ENCODE results near the gene CDC34. TPM values are rescaled to one million over a fixed set of nuclear protein-coding genes. Genes with fewer than 3 reads are reported as not detected.

CDC34 gene
- total RNA-seq, 2 experiments from 2014 or later = 38.5 to 43.4 TPM

DNA sequence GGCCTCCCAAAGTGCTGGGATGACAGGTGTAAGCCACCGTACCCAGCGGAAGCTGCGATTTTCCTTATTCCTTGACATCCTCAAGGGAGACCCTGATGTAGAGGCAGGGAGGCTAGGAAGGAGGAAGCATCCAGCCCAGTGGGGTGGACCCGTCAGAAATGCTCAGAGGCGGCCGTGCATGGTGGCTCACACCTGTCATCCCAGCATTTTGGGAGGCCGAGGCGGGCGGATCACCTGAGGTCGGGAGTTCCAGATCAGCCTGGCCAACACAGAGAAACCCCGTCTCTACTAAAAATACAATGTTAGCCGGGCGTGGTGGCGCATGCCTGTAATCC lies 23.9 kb downstream of the CDC34 start:
- no peaks in the 10 kb centered on the region for H3K27me3 ChIP-seq (ENCODE audit: control insufficient read depth in 1 of 2, insufficient read depth in 2 of 2, low read length in 2 of 2)
- Mint-ChIP-seq H3K4me1 (ENCODE audit: low read depth) (no peaks in the 10 kb centered on the region), H3K9me3 (no peaks in the 10 kb centered on the region), H3K36me3 (ENCODE audit: low read depth) (no peaks in the 10 kb centered on the region), H3K27me3 (no peaks in the 10 kb centered on the region), H3K4me3 (no peak overlapping the region), H3K27ac (no peak overlapping the region)
- H3K36me3 ChIP-seq (ENCODE audit: insufficient read depth, low read length) = no peaks in the 10 kb centered on the region
- ATAC-seq (ENCODE audit: poor library complexity) (no peak), DNase-seq (no peak)
- ChIA-PET CTCF (no interaction called here), POLR2A (no interaction called here)
- no peak overlapping the region for H3K27ac ChIP-seq (ENCODE audit: low read depth in 1 of 2, low read length in 2 of 2)
- peaks cover 8% of the 10 kb centered on the region for H3K4me1 ChIP-seq (ENCODE audit: insufficient read depth, low read length)
- H3K9me3 ChIP-seq (ENCODE audit: control insufficient read depth in 1 of 2, insufficient read depth in 1 of 2, low read length in 2 of 2) = no peaks in the 10 kb centered on the region
- intact Hi-C loops (cut with DNase I, micrococcal nuclease) = no loop called here
- no peak overlapping the region for H3K4me3 ChIP-seq (ENCODE audit: low read length)
- TF ChIP-seq, protein P1, sequence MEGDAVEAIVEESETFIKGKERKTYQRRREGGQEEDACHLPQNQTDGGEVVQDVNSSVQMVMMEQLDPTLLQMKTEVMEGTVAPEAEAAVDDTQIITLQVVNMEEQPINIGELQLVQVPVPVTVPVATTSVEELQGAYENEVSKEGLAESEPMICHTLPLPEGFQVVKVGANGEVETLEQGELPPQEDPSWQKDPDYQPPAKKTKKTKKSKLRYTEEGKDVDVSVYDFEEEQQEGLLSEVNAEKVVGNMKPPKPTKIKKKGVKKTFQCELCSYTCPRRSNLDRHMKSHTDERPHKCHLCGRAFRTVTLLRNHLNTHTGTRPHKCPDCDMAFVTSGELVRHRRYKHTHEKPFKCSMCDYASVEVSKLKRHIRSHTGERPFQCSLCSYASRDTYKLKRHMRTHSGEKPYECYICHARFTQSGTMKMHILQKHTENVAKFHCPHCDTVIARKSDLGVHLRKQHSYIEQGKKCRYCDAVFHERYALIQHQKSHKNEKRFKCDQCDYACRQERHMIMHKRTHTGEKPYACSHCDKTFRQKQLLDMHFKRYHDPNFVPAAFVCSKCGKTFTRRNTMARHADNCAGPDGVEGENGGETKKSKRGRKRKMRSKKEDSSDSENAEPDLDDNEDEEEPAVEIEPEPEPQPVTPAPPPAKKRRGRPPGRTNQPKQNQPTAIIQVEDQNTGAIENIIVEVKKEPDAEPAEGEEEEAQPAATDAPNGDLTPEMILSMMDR (IDR thresholded peaks at IDR 0.05) = no peak

DNA sequence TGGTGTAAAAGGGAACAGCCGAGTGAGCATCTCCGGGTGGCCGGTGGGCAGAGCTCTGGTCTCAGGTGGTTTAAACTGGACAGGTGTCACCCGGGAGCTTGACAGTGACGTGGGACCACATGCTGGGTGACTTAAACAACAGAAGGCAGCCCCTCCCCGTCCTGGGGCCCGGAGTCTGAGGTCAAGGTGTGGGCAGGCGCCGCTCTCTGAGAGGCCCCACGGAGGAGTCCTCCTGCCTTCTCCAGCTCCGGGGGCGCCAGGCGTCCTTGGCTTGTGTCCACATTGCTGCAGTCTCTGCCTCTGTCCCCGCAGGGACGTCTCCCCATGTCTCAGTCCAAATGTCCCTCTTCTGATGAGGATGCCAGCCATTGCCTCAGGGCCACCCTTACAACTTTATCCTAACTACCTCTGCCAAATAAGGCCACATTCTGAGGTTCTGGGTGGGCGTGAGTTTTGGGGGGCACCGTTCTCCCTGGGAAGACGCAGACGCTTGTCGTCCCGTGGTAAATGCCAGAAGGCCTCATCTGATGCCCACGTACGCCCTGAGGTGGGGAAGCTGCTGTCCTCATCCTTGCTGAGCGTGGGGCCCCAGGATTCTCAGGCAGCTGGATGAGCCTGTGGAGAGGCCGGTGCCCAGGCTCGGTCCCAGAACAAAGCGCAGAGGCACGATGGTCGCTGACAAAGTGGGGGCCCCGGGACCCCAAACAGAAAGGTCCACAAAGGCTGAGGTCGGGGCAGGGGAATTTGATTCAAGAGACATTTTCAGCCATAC lies 25.2 kb downstream of the CDC34 start:
- Histone ChIP-seq H3K4me1 (ENCODE audit: insufficient read depth, low read length) (peaks cover 3% of the 10 kb centered on the region), H3K4me3 (ENCODE audit: low read length) (no peak overlapping the region), H3K36me3 (ENCODE audit: insufficient read depth, low read length) (no peaks in the 10 kb centered on the region), H3K27ac (ENCODE audit: low read depth in 1 of 2, low read length in 2 of 2) (no peak overlapping the region), H3K27me3 (ENCODE audit: control insufficient read depth in 1 of 2, insufficient read depth in 2 of 2, low read length in 2 of 2) (no peaks in the 10 kb centered on the region), H3K9me3 (ENCODE audit: control insufficient read depth in 1 of 2, insufficient read depth in 1 of 2, low read length in 2 of 2) (no peaks in the 10 kb centered on the region)
- H3K4me3 Mint-ChIP-seq = no peak overlapping the region
- intact Hi-C loops (cut with DNase I, micrococcal nuclease) = no loop called here
- ATAC-seq (ENCODE audit: poor library complexity) = no peak
- POLR2A ChIA-PET = no interaction called here
- no peak for DNase-seq
- H3K27ac Mint-ChIP-seq = no peak overlapping the region
- no peaks in the 10 kb centered on the region for H3K9me3 Mint-ChIP-seq
- TF ChIP-seq, protein P1 (IDR thresholded peaks at IDR 0.05) = no peak
- H3K36me3 Mint-ChIP-seq (ENCODE audit: low read depth) = no peaks in the 10 kb centered on the region
- CTCF ChIA-PET = no interaction called here
- H3K4me1 Mint-ChIP-seq (ENCODE audit: low read depth) = no peaks in the 10 kb centered on the region
- no peaks in the 10 kb centered on the region for H3K27me3 Mint-ChIP-seq

DNA sequence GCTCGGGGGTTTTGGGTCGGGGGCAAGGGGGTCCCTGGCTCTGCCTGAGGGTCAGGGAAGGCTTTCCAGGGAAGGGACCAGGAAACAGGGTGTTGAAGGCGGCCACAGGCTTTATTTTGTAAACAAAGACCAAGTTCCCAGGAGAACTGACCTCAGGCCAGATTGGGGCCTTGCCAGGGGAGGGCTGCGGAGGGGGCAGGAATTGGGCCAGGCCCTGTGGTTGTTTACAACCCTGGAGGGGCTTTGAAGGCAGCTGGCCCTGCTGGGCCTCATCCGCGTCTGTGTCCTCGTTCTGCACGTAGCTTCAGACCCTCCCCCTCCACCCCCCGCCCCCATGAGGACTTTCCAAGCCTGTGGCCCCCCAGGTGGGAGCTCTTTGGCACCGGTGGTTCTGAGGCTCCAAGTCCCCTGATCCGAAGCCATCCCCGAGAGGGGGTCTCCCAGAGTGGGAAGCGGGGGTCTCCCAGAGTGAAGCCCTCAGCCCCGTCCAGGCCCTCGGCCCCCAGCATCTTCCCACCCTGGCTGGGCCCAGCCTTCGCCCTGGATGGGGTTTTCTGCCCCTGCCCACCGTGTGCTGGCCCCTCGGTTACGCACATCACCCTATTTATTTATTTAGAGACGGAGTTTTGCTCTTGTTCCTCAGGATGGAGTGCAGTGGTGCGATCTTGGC lies 27.3 kb downstream of the CDC34 start:
- Histone ChIP-seq H3K9me3 (ENCODE audit: control insufficient read depth in 1 of 2, insufficient read depth in 1 of 2, low read length in 2 of 2) (no peaks in the 10 kb centered on the region), H3K4me1 (ENCODE audit: insufficient read depth, low read length) (peaks cover 3% of the 10 kb centered on the region), H3K4me3 (ENCODE audit: low read length) (no peak overlapping the region), H3K27me3 (ENCODE audit: control insufficient read depth in 1 of 2, insufficient read depth in 2 of 2, low read length in 2 of 2) (no peaks in the 10 kb centered on the region), H3K27ac (ENCODE audit: low read depth in 1 of 2, low read length in 2 of 2) (no peak overlapping the region), H3K36me3 (ENCODE audit: insufficient read depth, low read length) (no peaks in the 10 kb centered on the region)
- Mint-ChIP-seq H3K9me3 (no peaks in the 10 kb centered on the region), H3K27ac (no peak overlapping the region), H3K4me1 (ENCODE audit: low read depth) (no peaks in the 10 kb centered on the region), H3K36me3 (ENCODE audit: low read depth) (no peaks in the 10 kb centered on the region), H3K4me3 (no peak overlapping the region), H3K27me3 (no peaks in the 10 kb centered on the region)
- ChIA-PET CTCF (no interaction called here), POLR2A (no interaction called here)
- ATAC-seq (ENCODE audit: poor library complexity) (no peak), DNase-seq (no peak)
- intact Hi-C loops (cut with DNase I, micrococcal nuclease) = no loop called here
- TF ChIP-seq, protein P1 (IDR thresholded peaks at IDR 0.05) = no peak
